ENCODE results near the gene ORMDL3. TPM values are rescaled to one million over a fixed set of nuclear protein-coding genes. Genes with fewer than 3 reads are reported as not detected.

The ORMDL3 gene
- total and polyA plus RNA-seq, 2 donors (not counting 1 experiment from before 2014, with no cell fraction given) = 30.1 to 48.1 TPM

GRCh38 chr17:39915559-39915958 is 11.8 kb downstream of the ORMDL3 start:
- Histone ChIP-seq H4K20me1 (ENCODE audit: control insufficient read depth, extremely low read depth, insufficient read depth, low read length) (no peaks in the 10 kb centered on the region), H3K4me2 (ENCODE audit: extremely low read depth, insufficient read depth, low read length) (no peak overlapping the region), H3K4me1 (ENCODE audit: control insufficient read depth, extremely low read depth, insufficient read depth, low read length) (no peaks in the 10 kb centered on the region), H3K27ac (ENCODE audit: insufficient read depth, low read length) (no peak overlapping the region), H3K9ac (ENCODE audit: insufficient read depth, low read length) (no peak overlapping the region), H3K9me3 (ENCODE audit: control insufficient read depth, insufficient read depth, low read depth, low read length) (no peaks in the 10 kb centered on the region), H3K4me3 (replicated peaks in 1 of 4; ENCODE audit: control extremely low read depth in 1 of 4, insufficient read depth in 1 of 4, low read depth in 3 of 4, low read length in 4 of 4) (no peak overlapping the region), H2AFZ (ENCODE audit: low read length) (no peak overlapping the region), H3K27me3 (ENCODE audit: control insufficient read depth, insufficient read depth, low read length) (no peaks in the 10 kb centered on the region), H3K36me3 (ENCODE audit: control insufficient read depth, insufficient read depth, low read length) (peaks cover 6% of the 10 kb centered on the region), H3K79me2 (ENCODE audit: control insufficient read depth, insufficient read depth, low read length) (no peaks in the 10 kb centered on the region)
- DNase-seq (ENCODE audit: low read depth in 2 of 2) = no peak
- no peak for TF ChIP-seq CTCF (conservative IDR thresholded peaks at IDR 0.05 in 1 of 2, IDR thresholded peaks at IDR 0.05 in 1 of 2; ENCODE audit: low read depth in 1 of 2, low read length in 2 of 2)
- TF ChIP-seq EZH2 (IDR thresholded peaks at IDR 0.05; ENCODE audit: low read length, missing control alignments) = no peak

GRCh38 chr17:39913989-39914388 is 13.4 kb downstream of the ORMDL3 start:
- Histone ChIP-seq H3K27ac (ENCODE audit: insufficient read depth, low read length) (no peak overlapping the region), H3K27me3 (ENCODE audit: control insufficient read depth, insufficient read depth, low read length) (no peaks in the 10 kb centered on the region), H3K79me2 (ENCODE audit: control insufficient read depth, insufficient read depth, low read length) (no peaks in the 10 kb centered on the region), H3K4me2 (ENCODE audit: extremely low read depth, insufficient read depth, low read length) (no peak overlapping the region), H3K9me3 (ENCODE audit: control insufficient read depth, insufficient read depth, low read depth, low read length) (no peaks in the 10 kb centered on the region), H3K36me3 (ENCODE audit: control insufficient read depth, insufficient read depth, low read length) (peaks cover under 1% of the 10 kb centered on the region), H3K4me3 (replicated peaks in 1 of 4; ENCODE audit: control extremely low read depth in 1 of 4, insufficient read depth in 1 of 4, low read depth in 3 of 4, low read length in 4 of 4) (no peak overlapping the region), H3K9ac (ENCODE audit: insufficient read depth, low read length) (no peak overlapping the region), H3K4me1 (ENCODE audit: control insufficient read depth, extremely low read depth, insufficient read depth, low read length) (no peaks in the 10 kb centered on the region), H2AFZ (ENCODE audit: low read length) (no peak overlapping the region), H4K20me1 (ENCODE audit: control insufficient read depth, extremely low read depth, insufficient read depth, low read length) (no peaks in the 10 kb centered on the region)
- no peak for TF ChIP-seq EZH2 (IDR thresholded peaks at IDR 0.05; ENCODE audit: low read length, missing control alignments)
- no peak for TF ChIP-seq CTCF (conservative IDR thresholded peaks at IDR 0.05 in 1 of 2, IDR thresholded peaks at IDR 0.05 in 1 of 2; ENCODE audit: low read depth in 1 of 2, low read length in 2 of 2)
- DNase-seq (ENCODE audit: low read depth in 2 of 2) = no peak

- Histone ChIP-seq H3K36me3 (ENCODE audit: control insufficient read depth, insufficient read depth, low read length) (no peaks in the 10 kb centered on the region), H3K27me3 (ENCODE audit: control insufficient read depth, insufficient read depth, low read length) (no peaks in the 10 kb centered on the region), H3K79me2 (ENCODE audit: control insufficient read depth, insufficient read depth, low read length) (no peaks in the 10 kb centered on the region), H4K20me1 (ENCODE audit: control insufficient read depth, extremely low read depth, insufficient read depth, low read length) (no peaks in the 10 kb centered on the region), H3K4me2 (ENCODE audit: extremely low read depth, insufficient read depth, low read length) (no peak overlapping the region), H3K9ac (ENCODE audit: insufficient read depth, low read length) (no peak overlapping the region), H3K27ac (ENCODE audit: insufficient read depth, low read length) (no peak overlapping the region), H3K9me3 (ENCODE audit: control insufficient read depth, insufficient read depth, low read depth, low read length) (no peaks in the 10 kb centered on the region), H2AFZ (ENCODE audit: low read length) (no peak overlapping the region), H3K4me3 (replicated peaks in 1 of 4; ENCODE audit: control extremely low read depth in 1 of 4, insufficient read depth in 1 of 4, low read depth in 3 of 4, low read length in 4 of 4) (no peak overlapping the region), H3K4me1 (ENCODE audit: control insufficient read depth, extremely low read depth, insufficient read depth, low read length) (no peaks in the 10 kb centered on the region)
- DNase-seq (ENCODE audit: low read depth in 2 of 2) = no peak
- TF ChIP-seq EZH2 (IDR thresholded peaks at IDR 0.05; ENCODE audit: low read length, missing control alignments) = no peak
- TF ChIP-seq CTCF (conservative IDR thresholded peaks at IDR 0.05 in 1 of 2, IDR thresholded peaks at IDR 0.05 in 1 of 2; ENCODE audit: low read depth in 1 of 2, low read length in 2 of 2) = no peak
Observed at GRCh38 chr17:39908789-39909352, 18.5 kb downstream of the ORMDL3 start.
